GM19397 (cell line): Measurements from ENCODE around the gene TCF15.

Experiments used
- ATAC-seq: cut with Tn5 transposase; IDR thresholded peaks from one replicate; pipeline ENCODE4 v1.9.1; 2021; ENCODE audit warnings: mild to moderate bottlenecking, moderate library complexity; ENCODE audit not compliant: unreplicated experiment

Gene TCF15

GRCh38 chr20:610130-611046 is at the start of gene TCF15:
TSS of gene TCF15 (minus strand) at chr20:610309. CDS start at chr20:610237, 72 bp downstream.
- no peak for ATAC-seq

DNA sequence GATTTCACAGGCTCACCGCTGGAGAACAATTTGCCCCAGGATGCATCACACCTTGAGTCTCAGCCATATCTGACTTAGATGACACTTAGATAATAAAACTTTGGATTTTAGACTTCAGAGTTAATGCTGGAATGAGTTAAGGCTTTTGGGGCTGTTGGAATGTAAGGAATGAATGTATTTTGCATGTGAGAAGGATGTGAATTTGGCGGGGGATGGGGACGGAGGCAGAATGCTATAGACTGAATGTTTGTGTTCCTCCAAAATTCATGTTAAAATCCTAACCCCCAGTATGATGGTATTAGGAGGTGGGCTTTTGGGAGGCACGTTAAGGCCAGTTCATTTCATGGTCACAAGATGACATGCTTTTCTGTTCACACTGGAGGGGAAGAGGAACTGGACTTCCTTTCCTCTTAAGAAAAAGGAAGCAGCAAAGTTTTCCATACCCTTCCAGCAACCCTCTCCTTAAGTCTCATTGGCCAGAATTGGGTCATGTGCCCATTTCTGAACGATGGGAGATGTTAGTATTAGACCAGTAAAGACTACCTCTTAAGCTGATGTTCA is 48.7 kb upstream of the TCF15 start:
- no peak for ATAC-seq

DNA sequence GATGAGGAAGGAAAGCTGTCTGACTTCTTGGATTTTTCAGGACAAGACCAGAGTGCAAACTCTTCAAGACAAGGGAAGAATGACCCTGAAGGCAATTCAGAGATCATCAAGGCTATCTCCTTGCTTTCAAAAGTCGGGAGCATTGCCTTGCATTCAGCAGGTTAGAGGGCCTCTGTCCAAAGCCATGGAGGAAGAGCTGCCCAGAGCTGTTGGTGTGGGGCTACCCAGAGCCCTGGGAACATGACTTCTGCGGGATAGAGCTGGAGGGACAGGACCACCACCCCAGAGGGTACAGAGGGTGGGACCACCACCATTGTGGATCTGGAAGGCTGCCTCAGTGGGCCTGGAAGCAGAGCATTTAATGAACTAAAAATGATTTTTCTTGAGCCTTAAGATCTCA is 48.1 kb upstream of the TCF15 start:
- no peak for ATAC-seq

DNA sequence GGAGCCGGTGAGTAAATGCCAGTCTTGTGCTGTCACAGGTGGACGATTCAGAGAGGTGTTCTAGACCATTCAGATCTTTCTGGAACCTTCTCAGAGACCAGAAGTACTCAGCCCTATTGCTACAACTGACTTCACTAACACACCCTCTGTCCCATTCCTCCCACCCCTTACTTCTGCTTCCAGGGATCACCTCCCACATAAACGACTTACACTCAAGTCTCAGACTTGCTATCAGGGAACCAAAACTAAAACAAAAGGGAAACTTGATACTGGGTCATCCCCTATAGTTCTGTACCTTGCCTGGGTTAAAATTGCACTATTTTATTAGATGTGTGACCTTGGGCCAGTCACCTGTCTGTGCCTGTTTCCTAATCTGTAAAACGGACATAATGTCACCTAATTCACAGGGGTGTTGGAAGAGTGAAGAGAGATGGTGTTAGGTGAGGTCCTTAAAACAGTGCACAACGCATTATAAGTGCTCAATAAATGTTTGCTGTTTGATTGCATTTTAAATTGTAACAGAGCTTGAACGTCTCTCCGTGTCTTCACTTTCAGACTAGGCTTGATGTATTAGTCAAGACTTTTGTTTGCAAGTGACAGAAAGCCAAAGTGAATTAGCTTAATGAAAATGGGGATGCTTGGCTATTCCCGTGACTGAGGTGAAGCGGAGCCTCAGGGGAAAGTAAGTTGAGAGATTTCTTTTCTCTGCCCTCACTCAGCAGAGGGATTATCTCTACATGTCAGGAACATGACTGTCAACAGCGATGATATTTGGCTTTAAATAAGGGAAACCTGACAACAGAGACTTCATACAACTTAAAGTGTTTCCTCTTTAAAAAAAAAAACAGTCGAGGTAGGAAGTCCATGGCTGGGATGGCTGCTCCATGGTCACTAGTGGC is 45.9 kb upstream of the TCF15 start:
- ATAC-seq = no peak

GRCh38 chr20:654417-654750 is 44.3 kb upstream of the TCF15 start:
- no peak for ATAC-seq

DNA sequence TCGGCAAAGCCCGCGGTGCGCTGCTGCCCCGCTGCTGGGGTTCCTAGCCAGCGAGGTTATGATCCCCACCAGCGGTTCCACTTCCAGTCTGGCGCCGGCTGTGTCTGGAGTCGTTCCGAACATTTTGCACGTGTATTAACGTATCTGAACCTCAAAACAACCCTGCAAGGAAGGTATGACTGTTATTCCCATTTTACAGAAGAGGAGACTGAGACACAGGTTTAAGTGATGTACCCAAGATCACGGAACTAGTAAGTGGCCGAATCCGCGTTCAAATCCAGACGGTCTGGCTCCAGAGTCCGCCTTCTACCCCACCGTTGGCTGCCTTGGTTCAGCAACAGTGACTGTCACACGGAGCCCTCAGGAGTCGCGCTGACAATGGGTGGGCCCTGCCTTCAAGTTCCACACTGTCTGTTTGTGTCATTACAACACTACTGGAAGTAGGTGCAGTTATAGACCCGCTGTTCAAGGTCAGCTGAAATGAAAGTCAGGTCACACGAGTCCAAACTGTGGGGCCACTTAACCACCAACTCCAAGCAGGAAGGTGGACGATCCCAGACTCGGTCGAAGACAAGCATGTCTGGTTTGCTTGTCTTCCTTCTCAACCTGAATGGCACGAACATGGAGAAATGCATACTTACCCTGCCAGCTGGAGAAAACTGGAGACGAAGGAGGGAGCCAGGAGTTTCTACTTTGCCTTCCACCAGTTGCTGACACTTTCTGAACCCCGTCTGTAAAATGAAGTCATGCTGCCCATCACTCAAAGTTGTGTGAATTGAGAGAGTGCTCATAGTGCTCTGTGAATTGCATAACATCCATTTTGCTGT is 43.7 kb upstream of the TCF15 start:
- no peak for ATAC-seq

GRCh38 chr20:653110-653589 is 43.0 kb upstream of the TCF15 start, which contains the start of gene SRXN1:
TSS of gene SRXN1 (minus strand) at chr20:653200. CDS start at chr20:653185, 15 bp downstream.
- peak; percentile 88 for ATAC-seq

GRCh38 chr20:652615-653109 is 42.6 kb upstream of the TCF15 start:
- no peak for ATAC-seq

GRCh38 chr20:651713-652614 is 41.9 kb upstream of the TCF15 start:
- no peak for ATAC-seq

GRCh38 chr20:650954-651353 is 40.8 kb upstream of the TCF15 start:
- ATAC-seq = no peak

GRCh38 chr20:650281-650680 is 40.2 kb upstream of the TCF15 start:
- no peak for ATAC-seq

GRCh38 chr20:647479-648019 is 37.4 kb upstream of the TCF15 start:
- ATAC-seq = no peak

- ATAC-seq = no peak
Measured at GRCh38 chr20:646868-647233, 36.7 kb upstream of the TCF15 start.

DNA sequence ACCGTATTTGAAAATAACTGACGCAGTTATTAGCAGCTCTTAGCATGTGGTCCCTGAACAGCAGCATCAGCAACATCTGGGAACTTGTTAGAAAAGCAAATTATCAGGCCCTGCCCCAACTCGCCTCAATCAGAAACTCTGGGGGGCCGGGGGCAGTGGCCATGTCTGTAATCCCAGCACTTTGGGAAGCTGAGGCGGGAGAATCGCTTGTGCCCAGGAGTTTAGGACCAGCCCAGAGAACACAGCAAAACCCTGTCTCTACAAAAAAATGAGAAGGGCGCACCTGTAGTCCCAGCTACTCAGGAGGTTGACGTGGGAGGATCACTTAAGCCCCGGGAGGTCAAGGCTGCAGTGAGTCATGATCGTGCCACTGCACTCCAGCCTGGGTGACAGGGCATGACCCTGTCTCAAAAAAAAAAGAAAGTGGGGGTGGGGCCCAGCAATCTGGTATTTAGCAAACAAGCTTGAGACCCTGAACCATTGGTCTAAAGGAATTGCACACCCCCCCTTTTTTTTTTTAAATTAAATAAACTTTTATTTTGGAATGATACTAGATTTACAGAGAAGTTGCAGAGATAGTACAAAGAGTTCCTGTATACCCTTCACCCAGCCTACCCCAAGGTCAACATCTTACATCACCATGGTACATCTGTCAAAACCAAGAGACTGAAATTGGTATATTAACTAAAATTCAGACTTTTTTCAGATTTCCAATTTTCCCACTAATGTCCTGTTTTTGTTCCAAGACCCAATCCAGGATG is 36.2 kb upstream of the TCF15 start:
- ATAC-seq = no peak

DNA sequence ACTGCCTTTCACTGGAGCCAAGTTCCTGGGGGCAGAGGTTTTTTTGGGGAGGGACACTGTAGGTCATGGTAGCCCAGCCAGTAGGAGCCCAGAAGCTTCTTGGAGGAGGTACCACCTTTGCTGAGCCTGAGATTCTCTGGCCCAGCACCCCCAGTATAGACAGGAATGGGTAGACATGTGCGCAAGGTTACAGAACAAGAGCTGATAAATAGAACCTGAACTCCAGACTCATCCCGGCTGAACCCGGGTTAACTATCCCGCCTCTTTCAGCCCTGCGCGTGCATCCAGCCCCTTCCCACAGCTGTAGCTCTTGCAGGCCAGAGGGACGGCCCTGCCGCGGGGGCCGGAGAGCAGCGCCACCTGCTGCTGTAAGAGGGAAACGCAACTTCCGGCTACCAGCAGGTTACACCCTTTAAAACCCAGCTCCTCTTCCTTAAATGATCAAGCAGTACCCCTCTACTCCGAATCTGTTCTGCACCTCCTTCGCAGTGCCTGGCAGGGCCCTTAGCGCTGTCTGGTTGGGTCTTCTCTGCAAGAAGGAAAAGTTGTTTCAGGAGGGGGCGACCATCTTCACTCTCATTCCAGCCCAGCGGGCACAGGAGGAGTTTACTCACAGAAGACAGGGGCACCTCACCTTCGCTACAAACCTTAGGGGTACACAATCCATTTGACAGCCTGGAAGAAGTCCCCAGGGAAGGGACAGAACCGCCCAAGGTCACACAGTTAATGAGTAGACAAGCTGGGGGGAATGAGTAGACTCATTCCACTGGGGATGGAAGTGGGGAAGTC is 35.4 kb upstream of the TCF15 start:
- ATAC-seq = peak; percentile 75

DNA sequence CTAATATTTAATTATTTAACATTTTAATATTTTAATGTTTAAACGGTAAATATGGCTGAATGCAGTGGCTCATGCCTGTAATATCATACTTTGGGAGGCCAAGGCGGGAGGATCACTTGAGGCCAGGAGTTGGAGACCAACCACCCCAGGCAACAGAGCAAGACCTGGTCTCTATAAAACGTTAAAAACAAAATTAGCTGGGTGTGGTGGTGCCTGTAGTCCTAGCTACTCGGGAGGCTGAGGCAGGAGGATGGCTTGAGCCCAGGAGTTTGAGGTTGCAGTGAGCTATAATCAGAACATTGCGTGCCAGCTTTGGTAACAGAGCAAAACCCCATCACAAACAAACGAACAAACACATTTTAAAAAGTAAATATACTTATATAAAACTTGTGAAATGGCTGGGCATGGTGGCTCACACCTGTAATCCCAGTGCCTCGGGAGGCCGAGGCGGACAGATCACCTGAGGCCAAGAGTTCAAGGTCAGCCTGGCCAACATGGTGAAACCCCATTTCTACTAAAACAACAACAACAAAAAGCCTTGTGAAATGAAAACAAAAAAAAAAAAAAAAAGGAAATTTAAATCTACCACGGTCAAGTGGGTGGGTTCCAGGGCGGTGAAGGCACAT is 34.7 kb upstream of the TCF15 start:
- ATAC-seq = no peak
